HEK293 (cell line): Measurements from ENCODE around the gene EIF4E1B.

Experiments
- CTCF ChIA-PET: fragments of 350-600 bp; formaldehyde crosslinking; extraction: SDS; loops from one replicate; lab custom pipeline; 2021; ENCODE audit warnings: antibody characterized with exemption; lab: Yijun Ruan, JAX
- POLR2A ChIA-PET: fragments of 300-600 bp; formaldehyde crosslinking; extraction: SDS; loops from one replicate; lab custom pipeline; 2020; ENCODE audit warnings: antibody characterized with exemption, inconsistent platforms; lab: Yijun Ruan, JAX
- H3K27ac ChIP-seq: fragments of 200-500 bp; sonication (Bioruptor generic); 2 replicates; pipeline ENCODE4 v1.5.1; 2014; ENCODE audit warnings: low read depth, low read length, control low read depth, inconsistent platforms; ENCODE audit errors: extremely low read depth
- H3K36me3 ChIP-seq, 2 experiments: fragments of 200-500 bp in 1 of 2; sonication (Bioruptor generic) in 1 of 2; 1 replicate in 1 of 2; 2 replicates in 1 of 2; pipeline ENCODE4 v1.5.1; 2014 to 2017; ENCODE audit warnings: inconsistent platforms in 2 of 2, low read length in 2 of 2; ENCODE audit not compliant: control insufficient read depth in 2 of 2, insufficient read depth in 1 of 2
- H3K4me1 ChIP-seq: fragments of 200-500 bp; sonication (Bioruptor generic); 2 replicates; pipeline ENCODE4 v1.5.1; 2014; ENCODE audit warnings: mild to moderate bottlenecking, low read length, inconsistent platforms; ENCODE audit not compliant: control insufficient read depth, insufficient read depth
- H3K4me3 ChIP-seq: 2 replicates; pipeline ENCODE4 v1.5.1; 2011; ENCODE audit warnings: low read depth, mild to moderate bottlenecking, control low read depth, low read length, moderate library complexity
- H3K9me3 ChIP-seq: fragments of 200-500 bp; sonication (Bioruptor generic); 2 replicates; pipeline ENCODE4 v1.5.1; 2014; ENCODE audit warnings: low read depth, low read length, inconsistent platforms; ENCODE audit not compliant: control insufficient read depth, insufficient read depth
- GLI2 ChIP-seq: fragments of 450-650 bp; formaldehyde crosslinking; IDR thresholded peaks from 2 replicates; pipeline ENCODE4; 2017; ENCODE audit warnings: missing biosample characterization, missing genetic modification characterization, low read depth, borderline replicate concordance
- MEIS1 ChIP-seq: sonication (generic); formaldehyde crosslinking; IDR thresholded peaks from 2 replicates; pipeline ENCODE4 v1.8.1; 2022; ENCODE audit warnings: missing genetic modification reagents, mild to moderate bottlenecking, borderline replicate concordance
- OVOL3 ChIP-seq: fragments of 450-650 bp; formaldehyde crosslinking; IDR thresholded peaks from 2 replicates; pipeline ENCODE4 v1.5.1; 2016; ENCODE audit warnings: missing biosample characterization, missing genetic modification characterization
- ZBTB17 ChIP-seq: fragments of 450-650 bp; formaldehyde crosslinking; IDR thresholded peaks from 2 replicates; pipeline ENCODE4 v1.5.1; 2016; ENCODE audit warnings: missing biosample characterization, missing genetic modification characterization
- ZNF146 ChIP-seq: fragments of 450-650 bp; formaldehyde crosslinking; IDR thresholded peaks from 2 replicates; pipeline ENCODE4 v1.5.1; 2016; ENCODE audit warnings: missing biosample characterization, missing genetic modification characterization
- ZNF202 ChIP-seq: fragments of 450-650 bp; formaldehyde crosslinking; IDR thresholded peaks from 2 replicates; pipeline ENCODE4 v1.5.1; 2016; ENCODE audit warnings: missing biosample characterization, missing genetic modification characterization, borderline replicate concordance
- ZNF394 ChIP-seq: fragments of 450-650 bp; formaldehyde crosslinking; IDR thresholded peaks from 2 replicates; pipeline ENCODE4 v1.5.1; 2016; ENCODE audit warnings: missing biosample characterization, missing genetic modification characterization, mild to moderate bottlenecking, moderate library complexity, borderline replicate concordance
- ZNF404 ChIP-seq: fragments of 450-650 bp; formaldehyde crosslinking; IDR thresholded peaks from 2 replicates; pipeline ENCODE4 v1.5.1; 2017; ENCODE audit warnings: missing biosample characterization, missing genetic modification characterization
- ZNF48 ChIP-seq: fragments of 450-650 bp; formaldehyde crosslinking; IDR thresholded peaks from 2 replicates; pipeline ENCODE4 v1.5.1; 2016; ENCODE audit warnings: missing biosample characterization, missing genetic modification characterization
- ZNF560 ChIP-seq: fragments of 450-650 bp; formaldehyde crosslinking; IDR thresholded peaks from 2 replicates; pipeline ENCODE4 v1.5.1; 2017; ENCODE audit warnings: missing biosample characterization, missing genetic modification characterization, borderline replicate concordance
- ZNF623 ChIP-seq: fragments of 450-650 bp; formaldehyde crosslinking; IDR thresholded peaks from 2 replicates; pipeline ENCODE4 v1.5.1; 2016; ENCODE audit warnings: missing biosample characterization, missing genetic modification characterization
- ZNF747 ChIP-seq: fragments of 450-650 bp; formaldehyde crosslinking; IDR thresholded peaks from 2 replicates; pipeline ENCODE4 v1.5.1; 2016; ENCODE audit warnings: missing biosample characterization, missing genetic modification characterization
- ZNF76 ChIP-seq: fragments of 450-650 bp; formaldehyde crosslinking; IDR thresholded peaks from 2 replicates; pipeline ENCODE4; 2016; ENCODE audit warnings: low read depth, missing biosample characterization, missing genetic modification characterization, borderline replicate concordance
- ZNF792 ChIP-seq: fragments of 450-650 bp; formaldehyde crosslinking; IDR thresholded peaks from 2 replicates; pipeline ENCODE4 v1.5.1; 2016; ENCODE audit warnings: missing biosample characterization, missing genetic modification characterization
- TF ChIP-seq, protein P1 (sequence below): fragments of 450-650 bp; formaldehyde crosslinking; IDR thresholded peaks from 2 replicates; pipeline ENCODE4 v1.5.1; 2016; ENCODE audit warnings: missing biosample characterization, missing genetic modification characterization
- TF ChIP-seq, protein P2 (sequence below): fragments of 450-650 bp; formaldehyde crosslinking; IDR thresholded peaks from 2 replicates; pipeline ENCODE4 v1.5.1; 2016; ENCODE audit warnings: missing biosample characterization, missing genetic modification characterization

The EIF4E1B gene

DNA sequence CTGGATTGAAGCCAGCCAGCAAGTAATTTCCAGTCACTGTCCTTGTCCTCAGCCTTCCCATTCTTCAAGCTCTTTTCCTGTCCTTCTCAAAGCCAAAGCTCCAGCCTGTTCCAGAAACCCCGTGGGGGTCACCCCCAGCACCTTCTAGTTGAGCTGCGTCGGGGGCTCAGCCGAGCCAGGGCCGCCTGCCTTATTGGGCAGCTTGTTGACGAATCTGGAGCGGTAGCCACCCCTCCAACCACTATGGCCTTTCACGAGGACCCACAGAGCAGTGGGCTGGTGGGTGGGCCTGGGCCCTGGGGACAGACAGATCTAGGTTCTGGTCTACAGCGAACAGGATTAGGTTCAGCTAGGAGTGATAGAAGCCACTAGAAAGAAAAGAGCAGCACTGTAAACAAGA is 64.2 kb downstream of the EIF4E1B start:
- H3K36me3 ChIP-seq = no peaks in the 10 kb centered on the region
- TF ChIP-seq ZNF623 (tag by site-specific recombination) = no peak
- TF ChIP-seq, protein P1, sequence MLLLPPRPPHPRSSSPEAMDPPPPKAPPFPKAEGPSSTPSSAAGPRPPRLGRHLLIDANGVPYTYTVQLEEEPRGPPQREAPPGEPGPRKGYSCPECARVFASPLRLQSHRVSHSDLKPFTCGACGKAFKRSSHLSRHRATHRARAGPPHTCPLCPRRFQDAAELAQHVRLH (tag by site-specific recombination) = no peak
- no peak for TF ChIP-seq GLI2 (tag by site-specific recombination)
- TF ChIP-seq, protein P2, sequence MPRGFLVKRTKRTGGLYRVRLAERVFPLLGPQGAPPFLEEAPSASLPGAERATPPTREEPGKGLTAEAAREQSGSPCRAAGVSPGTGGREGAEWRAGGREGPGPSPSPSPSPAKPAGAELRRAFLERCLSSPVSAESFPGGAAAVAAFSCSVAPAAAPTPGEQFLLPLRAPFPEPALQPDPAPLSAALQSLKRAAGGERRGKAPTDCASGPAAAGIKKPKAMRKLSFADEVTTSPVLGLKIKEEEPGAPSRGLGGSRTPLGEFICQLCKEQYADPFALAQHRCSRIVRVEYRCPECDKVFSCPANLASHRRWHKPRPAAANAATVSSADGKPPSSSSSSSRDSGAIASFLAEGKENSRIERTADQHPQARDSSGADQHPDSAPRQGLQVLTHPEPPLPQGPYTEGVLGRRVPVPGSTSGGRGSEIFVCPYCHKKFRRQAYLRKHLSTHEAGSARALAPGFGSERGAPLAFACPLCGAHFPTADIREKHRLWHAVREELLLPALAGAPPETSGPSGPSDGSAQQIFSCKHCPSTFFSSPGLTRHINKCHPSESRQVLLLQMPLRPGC (tag by site-specific recombination) = no peak
- no peak for TF ChIP-seq ZNF146 (tag by site-specific recombination)
- TF ChIP-seq ZNF76 (tag by site-specific recombination) = no peak
- no peak for TF ChIP-seq ZNF404 (tag by site-specific recombination)
- TF ChIP-seq ZNF48 (tag by site-specific recombination) = no peak
- no peak for TF ChIP-seq ZNF202
- TF ChIP-seq OVOL3 (tag by site-specific recombination) = no peak
- TF ChIP-seq ZNF560 (tag by site-specific recombination) = no peak
- TF ChIP-seq MEIS1 (CRISPR knock-in tag) = no peak
- no peak for TF ChIP-seq ZNF792
- TF ChIP-seq ZNF394 (tag by site-specific recombination) = no peak
- H3K27ac ChIP-seq = no peak overlapping the region
- POLR2A ChIA-PET = interaction anchor here (1.7 kb wide), 1 partner anchor 11 kb away, joined by 4 read pairs; no protein-coding TSS in a partner anchor
- H3K4me3 ChIP-seq = no peak overlapping the region
- no peaks in the 10 kb centered on the region for H3K9me3 ChIP-seq
- peaks cover 6% of the 10 kb centered on the region; the same call in 1 of the 2 replicates for H3K4me1 ChIP-seq
- CTCF ChIA-PET = interaction anchor here (2.7 kb wide), 1 partner anchor 34 kb away, joined by 17 read pairs; no protein-coding TSS in a partner anchor

DNA sequence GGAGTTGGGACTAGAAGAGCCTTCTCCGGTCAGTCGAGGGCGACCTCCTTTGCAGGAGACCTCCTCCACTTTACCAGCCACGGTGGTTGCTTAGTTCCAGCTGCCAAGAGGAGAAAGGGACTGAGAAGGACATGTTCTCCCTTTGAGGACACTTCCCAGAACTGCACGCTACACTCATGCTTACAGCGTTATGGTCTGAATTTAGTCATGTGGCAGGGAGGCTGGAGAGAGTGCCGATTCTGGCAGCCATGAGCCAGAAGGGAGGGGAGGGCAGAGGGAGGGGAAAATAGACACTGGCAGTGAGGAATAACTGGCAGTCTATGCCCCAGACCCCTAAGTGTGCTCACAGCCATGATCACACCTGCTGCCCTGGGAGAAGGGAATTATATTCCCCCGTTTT is 64.6 kb downstream of the EIF4E1B start:
- Histone ChIP-seq H3K36me3 (no peaks in the 10 kb centered on the region), H3K27ac (no peak overlapping the region), H3K9me3 (no peaks in the 10 kb centered on the region), H3K4me1 (peaks cover 6% of the 10 kb centered on the region; the same call in 1 of the 2 replicates), H3K4me3 (no peak overlapping the region)
- CTCF ChIA-PET = interaction anchor here (2.7 kb wide), 1 partner anchor 35 kb away, joined by 17 read pairs; no protein-coding TSS in a partner anchor
- POLR2A ChIA-PET = no interaction called here
- no peak for TF ChIP-seq ZNF747 (tag by site-specific recombination)
- TF ChIP-seq ZBTB17 (tag by site-specific recombination) = peak; percentile 75
